Fibroblast of skin of scalp (primary cell): ENCODE data around the gene OXNAD1. TPM values are rescaled to one million over a fixed set of nuclear protein-coding genes. Genes with fewer than 3 reads are reported as not detected.
A peak's percentile ranks its signal among the peaks of the same experiment; 100 is the strongest.

Experiments used
- DNase-seq: peaks from one replicate; pipeline ENCODE4 v3.0.0-alpha.2; 2013
- polyA plus RNA-seq, 2 experiments: library from polyadenylated mRNA; unstranded; fragments of 120-200 nt; gene quantifications; one replicate each; pipeline ENCODE4 v1.2.1, GENCODE V29; 2013; ENCODE audit not compliant: insufficient read length in 2 of 2

The OXNAD1 gene, protein sequence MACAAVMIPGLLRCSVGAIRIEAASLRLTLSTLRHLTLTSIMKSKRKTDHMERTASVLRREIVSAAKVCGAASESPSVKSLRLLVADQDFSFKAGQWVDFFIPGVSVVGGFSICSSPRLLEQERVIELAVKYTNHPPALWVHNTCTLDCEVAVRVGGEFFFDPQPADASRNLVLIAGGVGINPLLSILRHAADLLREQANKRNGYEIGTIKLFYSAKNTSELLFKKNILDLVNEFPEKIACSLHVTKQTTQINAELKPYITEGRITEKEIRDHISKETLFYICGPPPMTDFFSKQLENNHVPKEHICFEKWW
- 7.6 TPM for polyA plus RNA-seq (2013, experiment 1 of 2; ENCODE audit: insufficient read length)
- 6.1 TPM for polyA plus RNA-seq (2013, experiment 2 of 2; ENCODE audit: insufficient read length)

DNA sequence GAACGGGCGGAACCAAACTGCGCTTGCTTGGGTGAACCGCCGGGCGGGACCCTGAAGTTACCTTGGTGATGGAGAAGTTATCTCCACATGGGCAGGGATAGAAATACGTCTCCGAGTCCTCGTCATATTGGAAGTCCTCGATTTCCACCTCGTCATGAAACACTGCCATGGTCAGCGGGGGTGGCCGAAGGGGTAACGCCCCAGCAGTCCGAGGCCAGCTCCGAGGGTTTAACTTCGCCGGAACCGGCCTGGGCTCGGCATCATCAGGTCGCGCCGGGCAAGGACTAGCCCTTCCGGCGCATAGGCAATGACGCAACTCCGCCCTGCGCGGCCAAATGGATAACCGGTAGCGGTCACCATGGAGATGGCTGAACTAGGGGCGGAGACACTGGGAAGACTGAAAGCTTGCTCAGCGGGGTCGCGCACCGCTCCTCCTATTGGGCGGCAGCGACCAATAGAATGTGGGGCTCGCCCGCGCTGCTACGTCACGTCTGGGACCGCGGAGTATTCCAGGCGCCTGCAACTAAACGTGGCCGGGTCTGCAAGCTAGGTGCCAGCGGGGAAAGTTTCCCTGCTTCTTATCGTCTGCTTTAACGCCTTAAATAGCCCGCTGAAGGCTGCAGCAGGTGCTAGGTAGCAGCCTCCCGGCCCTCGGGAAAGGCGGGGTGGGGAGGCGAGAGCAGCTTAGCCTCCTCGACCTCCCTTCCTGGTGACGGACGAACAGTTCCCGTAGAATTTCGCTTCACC is at the start of gene OXNAD1, which contains the start of gene DPH3:
Gene OXNAD1, plus strand, starts transcription at position 505 of the 747 bp plus-strand sequence. CDS start 5,741 bp downstream, outside the sequence.
Gene DPH3, minus strand, starts transcription at position 236 of the 747 bp plus-strand sequence. Its CDS starts 67 bp downstream, at position 169.
- peak; percentile 100 for DNase-seq

DNA sequence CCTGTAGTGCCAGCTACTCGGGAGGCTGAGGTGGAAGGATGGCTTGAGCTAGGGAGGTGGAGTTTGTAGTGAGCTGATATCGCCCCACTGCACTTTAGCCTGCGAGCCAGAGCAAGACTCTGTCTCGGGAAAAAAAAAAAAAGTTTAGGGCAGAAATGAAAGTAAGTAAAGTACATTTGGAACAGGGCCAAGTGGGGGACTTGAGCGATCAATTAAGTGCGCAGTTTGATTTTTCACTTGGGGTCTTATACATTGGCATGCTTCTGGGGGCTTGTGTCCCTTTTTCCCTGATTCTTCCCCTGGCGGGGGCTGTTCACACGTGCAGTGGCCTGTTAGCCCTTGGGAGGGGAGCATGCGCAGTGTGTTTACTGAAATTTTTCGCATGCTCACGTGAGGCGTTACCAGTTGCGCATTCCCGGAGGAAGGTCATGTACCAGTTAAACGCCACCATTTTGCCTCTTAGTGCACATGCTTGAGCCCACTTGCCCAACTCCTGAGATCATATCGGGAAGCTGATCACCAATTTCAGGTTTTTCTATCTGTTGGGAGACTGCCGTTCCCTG is 48.6 kb upstream of the OXNAD1 start:
- DNase-seq: no peak

DNA sequence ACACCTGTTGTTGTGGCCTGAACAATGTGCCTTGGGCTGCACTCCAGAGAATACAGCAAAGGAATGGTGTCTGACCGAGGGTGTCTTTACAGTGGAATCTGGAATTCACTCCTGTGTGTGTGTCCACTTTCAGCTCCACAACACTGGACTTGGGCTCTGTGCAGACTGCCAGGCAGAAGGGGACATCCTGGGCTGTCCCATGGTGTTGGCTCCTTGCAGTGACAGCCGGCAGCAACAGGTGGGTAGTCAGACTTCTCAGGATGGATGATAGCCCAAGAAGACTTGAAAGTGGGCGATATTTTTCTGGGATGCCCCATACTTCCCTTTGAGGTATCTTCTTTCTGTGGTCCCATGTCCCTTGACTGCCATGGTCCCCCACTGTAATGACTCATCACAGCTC is 45.2 kb upstream of the OXNAD1 start:
- DNase-seq: no peak

DNA sequence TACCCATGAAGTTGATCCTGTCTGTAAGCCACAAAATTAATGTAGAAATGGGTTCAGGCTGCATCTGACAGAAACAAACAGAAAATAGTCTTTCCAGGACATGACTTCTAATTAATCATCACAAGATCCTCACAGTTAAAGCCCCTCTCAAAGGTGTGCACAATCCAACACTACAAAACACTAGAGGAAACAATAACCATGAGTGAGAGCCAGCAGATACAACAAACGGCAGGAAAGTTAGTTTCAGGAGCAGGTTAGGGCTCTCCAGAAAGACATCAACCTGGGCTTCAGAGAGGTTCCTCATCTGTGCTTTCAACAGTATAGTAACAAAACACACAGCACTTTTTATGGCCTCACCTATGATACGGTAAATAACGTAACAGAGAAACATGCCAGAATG is 43.0 kb upstream of the OXNAD1 start:
- DNase-seq: no peak

DNA sequence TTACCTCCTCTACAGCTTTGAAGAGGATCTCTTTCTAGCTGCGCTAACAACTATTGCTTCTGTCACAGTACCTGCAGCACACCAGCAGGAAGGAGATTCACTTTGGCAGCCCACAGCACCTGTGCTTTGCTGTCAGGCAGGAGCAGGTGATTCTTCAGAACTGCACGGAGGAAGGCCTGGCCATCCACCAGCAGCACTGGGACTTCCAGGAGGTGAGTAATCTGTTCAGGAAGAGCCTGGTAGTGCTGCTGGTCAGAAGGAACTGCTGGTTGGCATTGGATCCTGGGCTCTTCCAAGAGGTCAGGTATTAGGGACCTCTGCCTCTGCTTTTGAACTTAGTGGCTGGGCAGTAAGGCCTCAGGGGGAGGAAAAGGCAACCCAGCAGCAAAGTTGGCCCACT is 42.5 kb upstream of the OXNAD1 start:
- DNase-seq: no peak

DNA sequence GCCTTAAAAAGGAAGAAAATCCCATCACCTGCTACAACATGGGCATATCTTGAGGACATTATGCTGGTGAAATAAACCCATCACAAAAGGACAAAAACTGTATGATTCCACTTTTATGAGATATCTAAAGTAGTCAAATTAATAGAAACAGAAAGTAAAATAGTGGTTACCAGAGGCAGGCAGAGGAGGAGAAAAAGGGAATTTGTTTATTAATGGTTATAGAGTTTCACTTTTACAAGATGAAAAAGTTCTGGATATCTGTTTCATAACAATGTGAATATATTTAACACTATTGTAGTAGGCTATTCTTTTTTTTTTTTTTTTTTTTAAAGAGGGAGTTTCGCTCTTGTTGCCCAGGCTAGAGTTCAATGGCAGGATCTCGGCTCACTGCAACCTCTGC is 40.7 kb upstream of the OXNAD1 start:
- no peak for DNase-seq

DNA sequence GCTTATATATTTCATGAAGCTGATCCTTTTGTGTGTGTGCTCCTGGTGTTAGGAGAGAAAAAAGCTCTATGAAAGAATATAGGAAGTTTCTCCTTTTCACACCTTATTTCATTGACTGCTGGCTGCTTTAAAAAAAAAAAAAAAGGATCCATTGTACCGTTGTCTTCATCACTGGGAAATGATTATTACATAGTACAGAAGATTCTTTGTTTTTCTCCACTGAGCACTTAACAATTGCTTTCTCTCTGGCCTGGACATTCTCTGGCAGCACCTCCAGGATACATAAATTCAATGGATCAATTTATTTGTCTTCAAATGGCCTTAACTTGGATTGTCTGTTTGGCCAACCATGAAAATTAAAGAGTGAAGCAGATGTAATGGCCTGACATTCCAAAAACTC is 37.4 kb upstream of the OXNAD1 start:
- DNase-seq: no peak

DNA sequence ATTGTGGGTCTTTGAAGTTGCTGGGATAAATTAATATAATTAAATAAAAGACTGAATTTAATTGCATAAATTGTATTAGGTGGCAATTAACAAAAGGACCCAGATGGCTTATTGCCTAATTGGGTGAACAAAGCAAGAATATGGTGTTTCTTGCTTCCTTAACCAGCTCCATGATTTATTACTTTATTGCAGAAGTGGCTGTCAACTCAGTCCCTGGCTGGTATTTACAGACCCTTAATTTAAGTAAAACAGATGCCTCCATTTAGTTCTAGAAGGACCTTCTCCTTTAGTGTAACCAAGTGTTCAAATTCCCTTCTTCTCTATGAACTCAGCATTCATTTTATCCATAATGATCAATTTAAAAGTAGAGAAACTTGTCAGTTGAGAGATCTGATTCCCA is 35.3 kb upstream of the OXNAD1 start:
- no peak for DNase-seq

DNA sequence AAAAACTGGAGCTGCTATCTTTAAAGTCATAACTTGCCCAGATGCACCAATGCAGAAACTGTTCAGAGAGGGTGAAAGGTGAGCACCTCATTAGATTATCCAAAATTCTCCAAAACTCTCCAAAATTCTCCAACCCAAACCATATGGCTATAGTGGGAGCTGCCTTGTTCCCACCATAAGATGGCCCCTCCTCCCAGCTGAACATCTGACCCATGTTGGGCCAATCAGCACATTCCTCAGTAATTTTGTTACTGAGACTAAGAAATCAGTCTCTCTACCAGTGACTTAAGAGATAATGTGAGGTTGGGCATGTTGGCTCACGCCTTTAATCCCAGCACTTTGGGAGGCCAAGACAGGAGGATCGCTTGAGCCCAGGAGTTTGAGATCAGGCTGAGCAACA is 33.0 kb upstream of the OXNAD1 start:
- DNase-seq: no peak

DNA sequence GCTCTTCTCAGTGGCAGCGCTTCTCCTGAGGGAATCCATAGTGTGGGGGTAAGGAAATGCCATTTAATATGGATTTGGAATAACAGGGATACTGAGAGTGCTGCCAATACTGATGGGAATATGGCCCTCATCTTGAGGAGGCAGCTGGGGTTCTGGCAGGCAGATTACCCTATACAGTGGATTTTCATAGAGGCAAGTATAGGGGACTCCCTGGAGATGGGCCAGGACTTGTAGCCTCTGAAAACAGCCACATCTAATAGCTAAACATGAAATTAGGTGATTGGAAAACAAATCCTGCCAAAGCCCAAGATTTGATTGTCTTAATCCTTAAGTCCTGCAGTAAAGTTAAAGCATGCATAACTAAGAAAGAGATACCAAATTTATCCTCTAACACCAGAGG is 31.2 kb upstream of the OXNAD1 start:
- DNase-seq: no peak

DNA sequence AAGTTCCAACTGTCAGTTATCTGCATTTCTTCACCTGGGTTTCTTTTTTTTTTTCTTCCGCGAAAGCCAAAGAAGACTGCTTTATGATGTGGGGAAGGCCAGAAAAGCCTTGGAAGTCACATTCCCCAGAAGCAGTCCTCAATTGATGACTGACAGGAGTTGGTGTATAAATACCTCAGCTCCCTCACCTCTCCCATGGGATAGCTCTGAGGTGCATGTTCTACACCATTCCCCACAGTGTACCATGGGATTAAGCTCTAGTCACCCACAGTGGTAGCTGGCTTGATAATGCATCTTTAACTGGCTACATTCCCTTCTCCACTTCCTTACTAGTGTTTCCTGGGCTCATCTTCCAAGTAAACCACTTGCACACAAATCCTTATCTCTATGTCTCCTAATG is 30.7 kb upstream of the OXNAD1 start:
- DNase-seq: no peak

DNA sequence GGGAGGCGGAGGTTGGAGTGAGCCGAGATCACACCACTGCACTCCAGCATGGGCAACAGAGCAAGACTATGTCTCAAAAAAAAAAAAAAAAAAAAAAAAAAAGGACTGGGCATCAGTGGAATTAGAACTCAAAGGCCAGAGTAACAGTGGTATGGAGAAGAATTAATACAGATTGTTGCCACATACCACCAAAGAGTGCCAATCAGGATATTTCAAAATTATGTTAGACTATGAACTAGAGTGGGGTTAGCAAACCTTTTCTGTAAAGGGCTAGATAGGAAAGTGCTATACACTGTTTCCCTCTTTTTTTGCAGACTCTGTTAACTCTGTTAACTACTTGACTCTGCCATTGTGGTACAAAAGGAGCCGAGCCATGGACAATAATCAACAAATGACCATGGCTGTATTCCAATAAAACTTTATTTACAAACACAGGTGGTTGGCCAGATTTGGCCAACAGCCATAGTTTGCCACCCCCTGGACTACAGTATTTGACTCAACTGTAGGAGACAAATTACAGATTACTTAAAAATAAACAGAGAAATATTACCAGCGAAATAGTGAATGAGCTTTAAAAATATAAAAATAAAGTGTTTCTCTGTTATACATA is 28.9 kb upstream of the OXNAD1 start:
- DNase-seq: no peak

DNA sequence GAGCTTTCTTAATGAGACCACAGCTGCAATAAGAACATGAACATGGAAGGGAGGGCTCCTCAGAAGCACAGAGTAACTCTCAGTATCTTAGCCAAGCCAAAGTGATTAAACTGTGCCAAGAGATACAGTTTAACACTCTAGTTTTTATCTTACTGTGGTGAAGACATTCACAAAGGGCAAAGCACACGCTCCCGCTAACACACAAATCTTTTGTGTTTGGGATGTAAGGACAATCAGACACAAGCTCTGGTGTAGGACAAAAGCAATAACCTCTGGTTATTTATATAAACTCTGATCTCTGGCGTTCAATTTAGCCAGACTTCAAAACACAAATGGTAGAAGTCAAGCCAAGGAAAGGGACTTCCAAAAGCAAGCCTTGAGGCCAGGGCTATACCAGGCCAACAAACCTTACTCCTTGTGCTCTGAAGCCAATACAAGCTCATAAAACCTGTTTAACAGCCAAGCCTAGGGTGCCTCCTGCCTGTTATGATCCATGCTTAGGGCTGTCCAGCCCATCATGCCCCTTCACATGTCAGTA is 28.1 kb upstream of the OXNAD1 start:
- no peak for DNase-seq

DNA sequence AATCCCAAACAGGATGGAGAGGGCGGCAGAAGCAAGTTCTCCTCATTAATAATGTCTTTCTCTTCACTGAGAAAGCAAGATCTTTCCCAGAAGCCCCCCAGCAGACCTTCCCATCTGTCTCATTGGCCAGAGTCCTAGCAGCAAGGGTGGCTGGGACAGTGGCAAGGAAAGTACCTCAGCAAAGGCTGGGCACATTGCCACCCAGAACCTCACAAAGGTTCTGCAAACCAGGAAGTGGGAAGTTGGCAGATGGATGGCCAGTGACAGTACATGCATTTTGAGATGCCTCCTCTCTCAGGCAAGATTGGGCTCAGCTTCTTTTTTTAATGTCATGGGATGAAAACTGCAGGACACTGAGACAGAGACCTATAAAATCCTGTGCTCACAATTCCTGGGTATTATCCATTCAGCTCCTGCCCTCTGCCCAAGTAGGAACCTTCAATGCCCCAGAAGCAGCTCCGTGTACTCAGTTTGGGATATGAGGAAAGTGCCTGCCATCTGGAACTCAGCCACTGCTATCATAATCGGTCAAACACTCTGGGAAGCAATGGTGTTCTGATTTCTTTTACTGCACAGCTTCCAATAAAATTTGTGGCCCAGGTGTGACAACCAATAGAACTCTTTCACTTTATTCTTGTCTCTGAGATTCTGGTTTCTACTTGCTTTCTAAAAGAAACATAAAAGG is 25.8 kb upstream of the OXNAD1 start:
- DNase-seq: peak; percentile 27

DNA sequence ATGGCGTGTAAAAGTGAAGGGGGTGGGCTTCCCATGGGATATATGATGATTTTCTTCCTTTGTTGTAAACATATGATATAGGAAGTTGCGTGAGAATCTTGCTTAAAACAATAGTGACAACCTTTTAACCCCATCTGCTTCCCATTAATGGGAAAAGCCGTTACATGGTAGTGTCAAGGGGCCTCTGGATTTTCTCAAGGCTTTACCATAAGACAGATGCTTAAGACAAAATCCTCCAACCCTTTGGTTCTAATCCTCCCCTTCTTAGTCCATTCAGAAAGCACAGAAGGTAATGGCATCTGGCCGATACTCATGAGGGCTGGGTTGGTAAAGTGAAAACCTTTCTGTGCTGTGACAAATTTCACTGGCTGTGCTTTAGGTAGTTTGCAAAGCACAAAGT is 25.2 kb upstream of the OXNAD1 start:
- DNase-seq: peak; percentile 88

DNA sequence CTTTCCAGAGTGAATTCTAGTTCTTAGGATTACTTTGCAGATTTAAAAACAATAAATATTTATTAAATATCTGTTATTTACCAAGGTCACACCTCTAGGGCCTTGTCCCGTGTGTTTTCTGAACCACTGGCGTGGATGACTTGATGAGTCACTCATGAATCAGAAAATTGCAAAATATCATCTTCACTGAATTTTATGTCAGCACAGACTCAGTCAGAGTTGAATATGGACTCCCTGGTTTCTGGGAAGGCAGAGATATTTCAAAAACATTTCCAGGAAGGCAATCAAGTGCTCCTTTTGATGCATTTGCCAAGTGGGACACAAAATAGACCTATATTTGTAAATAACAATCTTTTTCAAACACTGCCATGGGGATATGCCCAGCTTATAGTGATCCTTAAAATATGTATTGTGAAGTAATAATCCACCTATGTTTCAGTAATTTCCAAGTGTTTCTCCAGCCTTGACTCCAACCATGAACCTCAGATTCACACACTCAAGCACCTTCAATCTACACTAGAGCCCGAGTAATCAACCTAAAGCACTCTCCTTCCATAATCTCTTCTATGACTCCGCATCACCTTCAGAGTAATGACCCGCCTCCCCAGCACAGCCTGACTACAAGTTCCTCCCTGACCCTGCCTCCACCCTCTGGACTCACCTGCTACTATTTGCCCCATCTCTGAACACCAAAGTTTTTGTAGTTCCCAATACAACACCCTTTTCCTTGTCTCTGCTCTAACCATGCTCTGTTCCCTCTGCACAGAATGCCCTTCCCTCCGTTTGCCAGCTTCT is 24.6 kb upstream of the OXNAD1 start:
- peak; percentile 75 for DNase-seq

DNA sequence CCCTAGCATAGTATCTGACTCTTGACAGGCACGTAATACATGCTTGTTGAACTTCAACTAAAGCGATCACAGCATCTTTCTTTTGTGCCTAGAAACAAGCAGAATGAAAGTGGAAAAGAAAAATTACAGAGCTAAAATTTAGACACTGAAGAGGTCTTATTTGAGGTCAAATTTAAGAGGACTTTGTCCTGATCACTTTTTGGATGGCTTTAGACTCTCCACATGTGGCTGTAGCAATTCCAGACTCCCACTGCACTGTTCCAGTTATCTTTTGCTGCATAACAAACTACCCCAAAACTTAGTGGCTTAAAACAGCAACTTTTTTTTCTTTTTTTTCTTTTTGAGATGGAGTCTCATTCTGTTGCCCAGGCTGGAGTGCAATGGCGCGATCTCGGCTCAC is 23.8 kb upstream of the OXNAD1 start:
- no peak for DNase-seq

DNA sequence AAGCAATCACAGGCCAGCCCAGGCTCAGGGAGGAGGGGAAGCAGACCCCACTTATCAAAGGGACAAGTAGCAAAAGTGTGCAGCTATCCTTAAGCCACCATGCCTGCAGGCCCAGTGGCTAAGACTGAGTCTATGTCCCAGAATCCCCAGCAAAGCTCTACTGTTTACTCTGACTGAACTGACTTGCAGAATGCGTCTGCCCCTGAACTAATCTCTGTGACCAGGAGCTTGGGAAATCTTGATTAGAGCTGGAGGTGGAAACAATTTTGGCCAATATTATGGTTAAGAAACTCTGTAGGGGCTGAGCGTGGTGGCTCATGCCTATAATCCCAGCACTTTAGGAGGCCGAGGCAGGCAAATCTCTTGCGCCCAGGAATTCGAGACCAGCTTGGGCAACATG is 22.8 kb upstream of the OXNAD1 start:
- no peak for DNase-seq

DNA sequence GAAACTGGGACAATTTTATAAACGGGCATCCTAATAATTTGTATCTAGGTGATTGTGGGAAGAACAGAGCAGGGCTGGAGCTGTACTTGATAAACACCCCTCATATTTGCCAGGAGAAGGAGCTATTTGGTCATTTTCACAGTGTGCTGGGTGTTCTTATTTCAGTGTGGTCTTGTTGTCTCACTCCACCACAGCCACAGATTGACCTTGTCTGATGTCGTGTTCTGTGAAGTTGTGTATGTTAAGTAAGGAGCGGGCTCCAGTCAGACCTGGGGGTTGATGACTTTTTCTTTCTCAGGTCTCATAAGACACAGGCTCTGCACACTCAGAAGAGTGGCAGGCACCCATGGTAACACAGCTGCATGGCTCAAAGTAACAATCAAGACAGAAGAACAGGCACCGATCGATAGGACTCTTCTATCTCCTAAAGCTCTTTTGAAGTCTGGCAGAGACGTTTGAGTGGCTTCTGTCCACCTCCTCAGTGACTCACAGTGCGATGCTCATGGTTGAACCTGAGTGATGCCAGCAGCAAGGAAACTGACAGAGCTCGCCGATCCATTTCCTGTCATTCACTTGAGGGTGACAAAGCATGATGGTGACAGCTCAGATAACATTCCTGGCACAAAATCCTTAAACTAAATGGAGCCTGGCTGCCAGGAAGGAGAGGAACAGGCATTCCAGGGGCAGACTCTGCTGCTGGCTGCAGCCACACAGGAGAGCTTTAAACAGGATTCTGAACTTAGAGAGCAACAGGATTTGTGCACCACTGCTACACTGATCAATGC is 21.1 kb upstream of the OXNAD1 start:
- DNase-seq: peak; percentile 38

DNA sequence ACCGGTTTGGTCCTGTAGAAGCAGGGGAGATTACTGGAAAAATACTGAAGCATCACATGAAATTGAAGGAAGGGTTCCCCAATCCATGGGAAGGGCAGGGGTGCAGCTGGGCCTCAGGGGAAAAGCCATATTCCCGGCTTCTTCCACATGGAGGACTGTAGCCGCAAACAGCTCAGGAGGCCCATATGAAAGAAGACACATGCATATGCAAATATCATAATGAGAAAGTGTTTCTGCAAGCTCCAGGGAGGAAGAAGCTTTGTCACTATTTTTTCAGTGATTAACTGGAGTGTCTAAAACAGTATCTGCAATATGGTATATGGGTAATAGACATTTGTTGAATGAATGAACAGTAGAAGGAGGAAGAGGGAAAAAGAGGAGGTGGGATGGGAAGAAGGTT is 19.4 kb upstream of the OXNAD1 start:
- DNase-seq: no peak
